Transverse colon (tissue), 4 donors: Measurements from ENCODE around the gene MND1. TPM values are rescaled to one million over a fixed set of nuclear protein-coding genes. Genes with fewer than 3 reads are reported as not detected.
"Not testable (repeated sequence)": the region's sequence is repeated elsewhere in the genome, so short reads cannot be mapped to it uniquely, and the experiment has no call there.

Experiments
- DNase-seq: peaks from one replicate; pipeline ENCODE4 v3.0.0-alpha.2; 2019
- H3K27ac ChIP-seq, 4 donors: fragments of 200-600 bp; sonication (generic); 2 replicates each; pipeline ENCODE4 v1.5.1; 2016 to 2018; ENCODE audit warnings: inconsistent platforms in 4 of 4
- H3K27me3 ChIP-seq: fragments of 200-600 bp; sonication (generic); 2 replicates; pipeline ENCODE4 v1.5.1; 2017; ENCODE audit warnings: inconsistent platforms
- H3K36me3 ChIP-seq, 4 donors: fragments of 200-600 bp; sonication (generic); 2 replicates each; pipeline ENCODE4 v1.5.1; 2017 to 2019; ENCODE audit warnings: inconsistent platforms in 4 of 4
- H3K4me1 ChIP-seq, 4 donors: fragments of 200-600 bp; sonication (generic); 2 replicates each; pipeline ENCODE4 v1.5.1; 2017 to 2020; ENCODE audit warnings: inconsistent platforms in 4 of 4
- H3K4me3 ChIP-seq, 4 donors: fragments of 200-600 bp; sonication (generic); 1 replicate in 1 of 4; 2 replicates in 3 of 4; pipeline versions ENCODE4 v1.5.1 to v1.6.1; 2017 to 2019; ENCODE audit warnings: inconsistent platforms in 4 of 4
- H3K9me3 ChIP-seq, 2 donors: fragments of 200-600 bp; sonication (generic); 2 replicates each; pipeline ENCODE4 v1.5.1; 2017 to 2019; ENCODE audit warnings: inconsistent platforms in 2 of 2
- EP300 ChIP-seq: sonication (generic); formaldehyde crosslinking; IDR thresholded peaks from one replicate; pipeline ENCODE4 v1.6.1; 2017; ENCODE audit warnings: antibody characterized with exemption, low read depth
- POLR2A ChIP-seq: fragments of 450-650 bp; IDR thresholded peaks from one replicate; pipeline ENCODE4 v1.6.1; 2016; ENCODE audit warnings: antibody characterized with exemption, mild to moderate bottlenecking, moderate library complexity
- POLR2AphosphoS5 ChIP-seq, 3 donors: sonication (generic); formaldehyde crosslinking; IDR thresholded peaks; one replicate each; pipeline ENCODE4 v1.6.1; 2016; ENCODE audit warnings: antibody characterized with exemption in 3 of 3
- WGBS, 2 donors: methylation state at CpG; one replicate each; pipeline ENCODE4 v1.1.5; 2018; ENCODE audit warnings: low coverage in 1 of 2; 5-methylcytosine and 5-hydroxymethylcytosine counted together
- in situ Hi-C, 4 donors: fragments of 200-750 bp; cut with MboI; loops; one replicate each; pipeline versions ENCODE4 v1.15.0 to v1.15.1; 2017; ENCODE audit warnings: low sequenced_read_pairs in 3 of 4, low pct_ligation_motif_present in 1 of 4, low pct_unique_long_range_greater_than_20kb in 1 of 4
- intact Hi-C: fragments of 100-400 bp; cut with DNase I; formaldehyde crosslinking; loops from one replicate; pipeline ENCODE4 v1.15.1; 2023; ENCODE audit warnings: low total_unique reads
- total RNA-seq, 4 donors: library from RNA; depleted of rRNA; stranded (reverse); fragments of >200 nt; gene quantifications; one replicate each; pipeline ENCODE4 v1.1.0, GENCODE V29; 2016
- TF ChIP-seq, protein P1 (sequence below), 5 experiments: fragments of 200-600 bp in 3 of 5; fragments of 450-650 bp in 2 of 5; sonication (generic) in 3 of 5; IDR thresholded peaks; 1 replicate in 2 of 5; 2 replicates in 3 of 5; pipeline ENCODE4 v1.5.1; 2016 to 2017; ENCODE audit warnings: antibody characterized with exemption in 5 of 5, inconsistent platforms in 3 of 5, mild to moderate bottlenecking in 2 of 5, moderate library complexity in 1 of 5

Gene MND1
- total RNA-seq, 4 donors from 2014 or later, result 0.80 to 3.2 (median 1.4) TPM; not detected in 1

DNA sequence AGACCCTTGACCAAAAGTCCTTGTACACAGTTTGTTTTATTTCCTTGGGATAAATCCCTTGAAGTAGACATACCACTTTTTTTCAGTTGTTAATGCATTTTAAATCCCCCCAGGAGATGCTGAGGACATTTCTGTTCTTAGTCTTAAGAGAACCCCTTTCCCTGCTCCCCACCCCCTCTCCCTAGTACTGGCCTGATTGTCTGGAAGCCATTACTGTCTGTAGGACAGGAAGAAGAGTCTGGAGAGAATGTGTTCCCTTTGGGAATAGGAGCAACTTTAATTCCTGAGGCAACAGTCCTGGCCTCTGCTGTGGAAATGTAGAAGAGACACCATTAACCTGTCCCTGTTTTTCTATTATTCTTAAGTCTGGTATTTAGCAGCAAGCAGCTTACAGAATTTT, 69.4 kb downstream of the MND1 start:
- Histone ChIP-seq H3K27ac (no peak overlapping the region), H3K9me3 (no peaks in the 10 kb centered on the region), H3K27me3 (no peaks in the 10 kb centered on the region), H3K4me3 (no peak overlapping the region), H3K36me3 (no peaks in the 10 kb centered on the region), H3K4me1 (peaks cover 0 to 14% (median 1%) of the 10 kb centered on the region in 4 donors)
- intact Hi-C loops (no loop called here), in situ Hi-C loops (no loop called here)
- no peak for DNase-seq
- TF ChIP-seq POLR2A (no peak), EP300 (no peak), POLR2AphosphoS5 (IDR thresholded peaks at IDR 0.05) (no peak)
- TF ChIP-seq, protein P1, sequence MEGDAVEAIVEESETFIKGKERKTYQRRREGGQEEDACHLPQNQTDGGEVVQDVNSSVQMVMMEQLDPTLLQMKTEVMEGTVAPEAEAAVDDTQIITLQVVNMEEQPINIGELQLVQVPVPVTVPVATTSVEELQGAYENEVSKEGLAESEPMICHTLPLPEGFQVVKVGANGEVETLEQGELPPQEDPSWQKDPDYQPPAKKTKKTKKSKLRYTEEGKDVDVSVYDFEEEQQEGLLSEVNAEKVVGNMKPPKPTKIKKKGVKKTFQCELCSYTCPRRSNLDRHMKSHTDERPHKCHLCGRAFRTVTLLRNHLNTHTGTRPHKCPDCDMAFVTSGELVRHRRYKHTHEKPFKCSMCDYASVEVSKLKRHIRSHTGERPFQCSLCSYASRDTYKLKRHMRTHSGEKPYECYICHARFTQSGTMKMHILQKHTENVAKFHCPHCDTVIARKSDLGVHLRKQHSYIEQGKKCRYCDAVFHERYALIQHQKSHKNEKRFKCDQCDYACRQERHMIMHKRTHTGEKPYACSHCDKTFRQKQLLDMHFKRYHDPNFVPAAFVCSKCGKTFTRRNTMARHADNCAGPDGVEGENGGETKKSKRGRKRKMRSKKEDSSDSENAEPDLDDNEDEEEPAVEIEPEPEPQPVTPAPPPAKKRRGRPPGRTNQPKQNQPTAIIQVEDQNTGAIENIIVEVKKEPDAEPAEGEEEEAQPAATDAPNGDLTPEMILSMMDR (IDR thresholded peaks at IDR 0.05), result no peak

DNA sequence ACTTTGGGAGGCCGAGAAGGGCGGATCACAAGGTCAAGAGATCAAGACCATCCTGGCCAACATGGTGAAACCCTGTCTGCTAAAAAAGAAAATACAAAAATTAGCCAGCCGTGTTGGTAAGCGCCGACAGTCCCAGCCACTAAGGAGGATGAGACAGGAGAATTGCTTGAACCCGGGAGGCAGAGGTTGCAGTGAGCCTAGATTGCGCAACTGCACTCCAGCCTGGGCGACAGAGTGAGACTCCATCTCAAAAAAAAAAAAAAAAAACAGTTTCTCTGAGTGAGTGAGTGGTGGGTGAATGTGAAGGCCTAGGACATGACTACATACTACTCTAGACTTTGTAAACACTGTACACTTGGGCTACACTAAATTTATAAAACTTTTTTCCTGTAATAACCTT, 72.0 kb downstream of the MND1 start:
- 75% methylated on average over 8 of the region's 8 CpGs; no CpG with 5 or more reads in 1 of the 2 donors for WGBS, 2 donors
- in situ Hi-C loops, intact Hi-C loops, H3K4me3 ChIP-seq, H3K27ac ChIP-seq, DNase-seq, H3K9me3 ChIP-seq, H3K4me1 ChIP-seq, H3K36me3 ChIP-seq, H3K27me3 ChIP-seq: not testable (repeated sequence)

DNA sequence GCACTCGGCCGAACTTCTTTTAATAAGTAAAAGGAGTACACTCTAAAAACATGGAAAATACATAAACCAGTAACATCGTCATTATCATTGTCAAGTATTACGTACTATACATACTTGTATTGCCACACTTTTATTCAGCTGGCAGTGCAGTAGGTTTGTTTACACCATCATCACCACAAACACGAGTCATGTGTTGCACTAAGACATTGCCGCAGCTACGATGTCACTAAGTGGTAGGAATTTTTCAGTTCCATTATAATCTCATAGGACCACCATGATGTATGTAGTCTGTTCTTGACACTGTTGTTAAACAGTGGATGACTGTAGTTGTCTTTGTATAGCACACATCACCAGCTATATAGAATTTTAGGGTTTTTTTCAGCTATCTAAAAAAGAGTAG, 73.6 kb downstream of the MND1 start:
- WGBS, 2 donors, result 90% methylated on average over 7 of the region's 7 CpGs; no CpG with 5 or more reads in 1 of the 2 donors

DNA sequence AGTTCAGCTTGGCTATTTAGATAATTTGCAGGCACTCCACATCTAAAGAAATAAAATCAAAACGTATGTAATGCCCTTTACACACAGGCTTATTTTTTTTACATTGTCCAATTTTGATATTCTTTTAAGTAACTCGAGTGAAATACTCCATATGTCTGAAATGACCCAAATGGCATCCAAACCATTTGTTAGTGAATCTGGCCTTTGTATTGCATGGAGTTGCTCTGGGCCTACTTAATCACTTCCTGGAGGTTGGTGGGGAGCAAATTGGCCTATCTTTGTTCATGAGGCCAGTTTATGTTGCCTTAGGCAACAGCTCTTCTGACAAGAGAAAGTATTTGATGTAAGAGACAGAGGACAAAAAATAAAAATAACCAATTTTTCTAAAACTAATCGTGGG, 74.1 kb downstream of the MND1 start:
- intact Hi-C loops (no loop called here), in situ Hi-C loops (no loop called here)
- H3K36me3 ChIP-seq, result no peaks in the 10 kb centered on the region
- no peak for TF ChIP-seq EP300
- TF ChIP-seq POLR2AphosphoS5 (IDR thresholded peaks at IDR 0.05), result no peak
- TF ChIP-seq POLR2A, result no peak
- TF ChIP-seq, protein P1 (IDR thresholded peaks at IDR 0.05), result no peak
- DNase-seq, result no peak
- no peaks in the 10 kb centered on the region for H3K27me3 ChIP-seq
- H3K9me3 ChIP-seq, result no peaks in the 10 kb centered on the region
- 68 to 75% methylated on average over 3 of the region's 3 CpGs for WGBS, 2 donors
- no peak overlapping the region for H3K4me3 ChIP-seq
- H3K4me1 ChIP-seq, result no peaks in the 10 kb centered on the region
- no peak overlapping the region for H3K27ac ChIP-seq

More for the DNA sequence above, 73.6 kb downstream of the MND1 start:
- no peaks in the 10 kb centered on the region for H3K27me3 ChIP-seq
- in situ Hi-C loops, result no loop called here
- no peak for TF ChIP-seq POLR2A
- TF ChIP-seq, protein P1 (IDR thresholded peaks at IDR 0.05), result no peak
- TF ChIP-seq POLR2AphosphoS5 (IDR thresholded peaks at IDR 0.05), result no peak
- TF ChIP-seq EP300, result no peak
- intact Hi-C loops, result no loop called here
- H3K4me1 ChIP-seq, result no peaks in the 10 kb centered on the region
- no peaks in the 10 kb centered on the region for H3K36me3 ChIP-seq
- no peak overlapping the region for H3K4me3 ChIP-seq
- no peak overlapping the region for H3K27ac ChIP-seq
- DNase-seq, result no peak
- H3K9me3 ChIP-seq, result no peaks in the 10 kb centered on the region

DNA sequence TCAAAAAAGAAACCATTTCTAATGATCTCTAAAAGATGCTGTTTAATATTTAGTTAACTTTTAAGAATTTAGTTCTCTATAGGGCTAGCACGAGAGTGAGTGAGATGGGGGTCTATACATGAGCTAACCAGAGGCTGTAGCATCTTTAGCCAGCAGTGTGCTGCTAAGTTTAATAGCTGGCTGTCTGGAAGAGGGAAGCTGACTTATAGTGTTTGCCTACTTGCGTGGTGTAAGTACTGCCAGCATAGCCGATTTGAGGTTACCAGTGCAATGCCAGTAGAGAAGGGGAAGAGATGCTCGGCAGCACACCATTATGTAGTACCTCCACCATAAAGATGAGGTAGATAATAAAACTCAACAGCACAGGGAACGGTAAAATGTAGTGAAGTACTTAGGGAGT, 74.5 kb downstream of the MND1 start:
- H3K36me3 ChIP-seq, result no peaks in the 10 kb centered on the region
- 83 to 84% methylated on average over 3 to 5 of the region's 5 CpGs for WGBS, 2 donors
- H3K4me3 ChIP-seq, result no peak overlapping the region
- intact Hi-C loops (no loop called here), in situ Hi-C loops (no loop called here)
- DNase-seq, result no peak
- no peaks in the 10 kb centered on the region for H3K4me1 ChIP-seq
- TF ChIP-seq POLR2A (no peak), POLR2AphosphoS5 (IDR thresholded peaks at IDR 0.05) (no peak), EP300 (no peak)
- TF ChIP-seq, protein P1 (IDR thresholded peaks at IDR 0.05), result no peak
- no peak overlapping the region for H3K27ac ChIP-seq
- no peaks in the 10 kb centered on the region for H3K27me3 ChIP-seq
- no peaks in the 10 kb centered on the region for H3K9me3 ChIP-seq
